C1 segment of cervical spinal cord (tissue), 14 donors: Measurements from ENCODE around the gene CLIC3.

Source experiments
- DNase-seq, 14 donors: peaks; one replicate each; lab custom pipeline; 2025; lab: John Stamatoyannopoulos, UW

CLIC3 gene

DNA sequence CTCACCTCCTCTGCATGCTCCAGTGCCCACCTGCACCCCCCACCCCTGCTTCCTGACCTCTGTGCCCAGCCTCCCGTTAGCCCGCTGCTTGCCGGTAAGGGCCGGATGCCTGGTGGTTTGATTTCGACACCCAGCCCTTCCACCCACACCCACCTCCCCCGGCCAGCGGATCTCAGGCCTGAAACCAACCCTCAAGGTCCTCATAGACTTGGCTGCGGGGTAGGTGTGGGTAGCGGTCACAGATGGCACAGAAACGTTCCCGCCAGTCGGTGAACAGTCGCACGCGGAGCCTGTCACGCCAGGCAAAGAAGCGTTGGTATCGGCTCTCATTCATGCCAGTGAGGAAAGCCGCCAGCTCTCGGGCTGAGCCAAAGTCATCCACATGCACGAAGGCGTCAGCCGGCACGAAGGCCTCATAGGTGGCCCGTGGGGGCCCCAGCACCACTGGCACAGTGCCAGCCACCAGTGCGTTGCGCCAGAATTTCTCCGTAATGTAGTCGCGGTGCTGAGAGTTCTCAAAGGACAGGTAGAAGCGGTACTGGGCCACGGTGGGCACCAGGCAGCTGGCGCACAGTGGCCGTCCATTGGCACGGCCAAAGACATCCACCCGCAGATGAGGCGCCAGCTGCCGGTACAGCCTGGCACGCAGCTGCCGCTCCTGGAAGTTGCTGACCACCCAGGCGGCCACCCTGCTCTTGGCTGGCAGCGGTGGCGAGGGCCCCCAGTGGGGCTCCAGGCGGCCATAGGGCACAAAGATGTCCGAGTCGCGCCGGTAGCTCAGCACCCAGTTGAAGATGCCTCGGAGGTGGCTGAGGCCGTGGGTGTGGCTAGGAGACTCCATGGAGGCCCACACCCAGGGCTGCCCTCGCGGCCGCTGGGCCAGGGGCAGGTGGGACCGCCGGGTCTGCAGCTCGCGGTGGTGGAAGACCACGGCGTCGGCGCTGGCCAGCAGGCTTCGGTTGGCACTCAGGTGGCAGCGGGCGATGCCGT lies 34.5 kb upstream of the CLIC3 start:
- DNase-seq, result peak in 1 of 14 donors; percentile 35

DNA sequence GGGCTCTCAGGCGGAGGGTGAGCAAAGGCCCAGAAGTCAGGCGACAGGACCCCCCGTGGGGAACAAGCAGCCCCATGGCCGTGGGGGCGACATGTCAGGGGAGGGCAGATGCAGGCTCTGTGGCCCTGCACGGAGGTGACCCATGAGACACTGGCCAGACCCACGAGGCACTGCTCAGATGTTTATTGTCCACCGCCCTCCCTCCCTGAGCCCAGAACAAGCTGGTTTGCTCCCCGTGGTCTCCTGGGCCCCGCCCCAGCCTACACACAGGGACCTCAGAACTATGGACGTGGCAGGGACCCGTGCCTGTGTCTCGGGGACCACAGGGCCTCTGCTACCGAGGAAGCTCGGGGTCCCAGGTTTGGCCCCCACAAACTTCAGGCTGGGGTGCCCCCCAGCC lies 33.6 kb upstream of the CLIC3 start:
- DNase-seq, result no peak

DNA sequence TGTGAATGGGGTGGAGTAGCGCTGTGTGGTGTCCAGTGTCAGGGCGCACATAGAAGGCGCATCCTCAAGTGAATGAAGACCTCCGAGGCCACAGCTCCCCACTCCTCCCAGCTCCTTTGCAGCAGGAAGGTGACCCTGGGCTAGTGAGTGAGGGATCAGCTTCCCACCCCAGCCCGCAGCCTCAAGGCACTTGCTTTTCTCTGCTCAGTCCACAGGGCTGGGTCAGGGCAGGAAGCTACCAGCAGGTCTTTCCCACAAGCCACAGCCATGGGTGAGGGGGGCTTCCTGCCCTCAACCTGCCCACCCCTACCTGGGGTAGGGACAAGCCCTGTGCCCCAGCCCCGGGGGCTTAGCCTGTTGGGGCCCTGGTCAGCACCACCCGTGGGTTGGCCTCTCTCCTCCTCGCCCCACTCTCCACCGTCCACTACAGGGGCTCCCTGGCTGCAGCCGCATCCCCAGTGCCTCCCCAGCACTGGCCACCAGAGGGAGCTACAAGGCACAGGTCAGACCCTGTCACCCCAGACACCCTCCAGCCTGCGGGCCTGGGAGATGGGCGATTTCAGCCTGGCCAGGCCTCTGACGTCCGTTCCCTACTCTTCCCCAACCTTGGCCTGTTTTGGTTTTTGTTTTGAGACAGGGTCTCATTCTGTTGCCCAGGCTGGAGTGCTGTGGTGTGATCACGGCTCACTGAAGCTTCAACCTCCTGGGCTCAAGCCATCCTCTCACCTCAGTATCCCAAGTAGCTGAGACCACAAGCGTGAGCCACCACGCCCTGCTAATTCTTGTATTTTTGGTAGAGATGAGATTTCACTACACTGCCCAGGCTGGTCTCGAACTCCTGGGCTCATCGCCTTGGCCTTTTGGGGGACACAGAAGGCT lies 32.9 kb upstream of the CLIC3 start:
- peak in 12 of 14 donors; percentile 45 to 78 (median 67) for DNase-seq

- peak in 12 of 14 donors; percentile 42 to 84 (median 51) for DNase-seq
Measured at GRCh38 chr9:137028263-137029057, 32.1 kb upstream of the CLIC3 start.

GRCh38 chr9:137027369-137028262 lies 31.2 kb upstream of the CLIC3 start, which contains the start of gene ABCA2:
ABCA2 (minus strand) TSS chr9:137028237; CDS start chr9:137028140, 97 bp downstream.
- peak in 4 of 14 donors; percentile 33 to 67 (median 53) for DNase-seq

DNA sequence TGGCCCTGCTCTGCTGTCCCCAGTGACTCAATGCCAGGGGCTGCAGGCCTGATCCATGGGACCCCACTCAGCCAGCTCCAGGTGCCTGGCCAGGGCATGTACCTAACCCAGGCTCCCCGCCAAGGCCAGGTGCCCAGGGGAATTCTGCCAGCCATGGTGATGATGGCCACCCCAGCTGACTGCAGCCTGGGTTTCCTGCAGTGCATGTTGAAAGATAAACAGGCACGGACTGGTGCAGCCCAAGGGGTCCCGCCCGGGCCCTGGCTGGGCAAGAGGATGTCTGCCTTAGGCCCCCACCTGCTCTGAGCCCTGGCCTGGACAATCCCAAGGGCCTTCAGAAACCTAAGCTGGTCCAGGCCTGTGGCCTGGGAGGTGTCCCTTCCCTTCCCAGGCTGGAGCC lies 30.5 kb upstream of the CLIC3 start:
- peak in 4 of 14 donors; percentile 48 to 68 (median 55) for DNase-seq

DNA sequence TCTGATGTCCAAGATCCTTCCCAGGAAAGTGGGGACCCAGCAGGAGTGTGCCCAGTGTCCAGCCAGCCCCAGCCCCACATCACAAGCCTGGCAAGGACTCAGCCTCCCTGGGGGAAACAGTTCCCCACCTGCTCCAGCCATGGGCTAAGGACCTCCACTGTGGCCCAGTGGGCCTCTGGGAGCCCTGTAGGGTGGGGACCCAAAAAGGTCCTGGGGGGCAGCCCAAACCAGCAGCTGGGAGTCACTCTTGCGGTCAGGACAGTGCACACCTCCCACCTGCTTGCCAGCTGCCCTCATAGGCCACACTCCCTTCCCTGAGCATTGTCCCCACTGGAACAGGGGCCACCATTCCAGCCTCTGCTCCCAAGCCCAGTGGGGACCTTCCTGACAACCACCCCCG lies 30.0 kb upstream of the CLIC3 start:
- DNase-seq, result peak in 2 of 14 donors; percentile 42 to 48

- peak in 13 of 14 donors; percentile 73 to 98 (median 92) for DNase-seq
Measured at GRCh38 chr9:137025517-137025966, 29.2 kb upstream of the CLIC3 start.

DNA sequence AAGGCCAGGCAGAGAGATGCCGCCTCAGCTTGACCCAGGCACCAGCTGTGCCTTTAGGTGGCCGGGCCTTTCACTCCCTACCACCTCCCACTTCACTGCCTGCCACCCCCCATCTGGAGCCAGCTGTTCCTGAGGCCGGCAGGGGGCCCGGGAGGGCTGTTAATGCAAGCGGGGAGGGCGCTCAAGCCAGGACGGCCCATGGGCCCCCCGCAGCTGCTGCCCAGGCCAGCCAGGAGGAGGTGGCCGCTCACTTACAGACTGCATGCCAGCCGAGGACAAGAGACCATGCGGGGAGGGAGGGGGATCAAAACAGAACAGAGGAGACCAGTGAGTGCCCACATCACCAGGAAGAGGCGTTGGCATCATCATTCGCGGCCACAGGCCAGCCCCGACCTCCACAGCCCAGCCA lies 27.2 kb upstream of the CLIC3 start:
- DNase-seq, result peak in 6 of 14 donors; percentile 43 to 79 (median 61)

DNA sequence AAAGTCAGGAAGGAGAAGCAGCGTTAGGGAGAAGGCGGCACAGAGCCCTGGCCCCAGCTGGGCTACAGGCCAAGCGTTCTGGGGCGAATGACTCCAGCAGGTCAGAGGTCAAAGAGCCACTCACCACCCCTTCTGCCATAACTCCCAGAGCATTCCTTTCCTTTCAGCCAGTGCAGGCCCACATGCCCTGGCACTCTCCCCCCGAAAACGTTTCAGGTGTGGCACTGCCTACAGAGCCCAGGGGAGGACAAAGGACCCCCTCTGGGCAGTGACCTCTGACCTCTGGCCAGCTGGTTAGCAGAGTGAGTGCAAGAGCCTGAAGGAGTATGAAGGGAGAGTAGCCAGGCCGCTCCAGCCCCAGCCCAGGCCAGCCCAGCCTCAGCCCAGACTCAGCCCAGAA lies 26.8 kb upstream of the CLIC3 start:
- peak in 1 of 14 donors; percentile 43 for DNase-seq

DNA sequence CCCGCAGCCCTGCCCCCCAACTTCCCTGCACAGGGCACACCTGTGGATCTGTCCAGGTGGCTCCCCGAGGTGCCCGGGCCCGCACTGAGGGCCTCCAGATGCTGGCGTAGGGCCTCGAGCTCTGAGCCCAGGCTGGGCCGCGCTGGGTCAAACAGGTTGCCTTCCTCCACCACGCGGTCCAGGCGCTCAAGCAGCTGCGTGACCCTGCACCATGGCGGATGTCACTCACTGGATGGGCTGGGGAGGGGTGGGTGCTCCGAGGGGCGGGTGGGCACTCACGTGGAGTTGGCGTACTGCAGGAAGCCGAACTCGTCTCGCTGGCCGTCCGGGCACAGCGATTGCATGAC lies 26.3 kb upstream of the CLIC3 start:
- no peak for DNase-seq

GRCh38 chr9:137021979-137022661 lies 25.8 kb upstream of the CLIC3 start:
- DNase-seq, result peak in 11 of 14 donors; percentile 42 to 92 (median 71)

DNA sequence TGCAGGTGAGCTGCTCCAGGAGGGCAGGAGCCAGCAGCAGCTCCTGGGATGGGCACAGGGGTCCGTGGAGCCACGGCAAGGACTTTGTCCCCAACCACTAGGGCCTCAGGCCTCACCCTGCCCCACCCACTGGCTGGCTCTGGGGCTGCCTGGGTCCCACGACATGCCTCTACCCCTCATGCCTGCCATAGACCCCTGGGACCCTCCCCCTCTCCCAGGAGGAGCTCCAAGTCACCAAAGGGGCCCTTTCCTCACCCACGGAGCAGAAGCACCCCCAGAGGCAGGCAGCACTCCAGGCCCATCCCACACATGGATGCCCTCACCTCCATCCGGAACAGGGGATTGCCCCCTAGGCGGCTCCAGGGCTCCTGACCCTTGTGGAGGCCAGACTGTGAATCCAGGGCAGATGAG lies 25.2 kb upstream of the CLIC3 start:
- no peak for DNase-seq

- peak in 1 of 14 donors; percentile 43 for DNase-seq
Measured at GRCh38 chr9:137020771-137021567, 24.6 kb upstream of the CLIC3 start.

- no peak for DNase-seq
Measured at GRCh38 chr9:137019891-137020683, 23.7 kb upstream of the CLIC3 start.

DNA sequence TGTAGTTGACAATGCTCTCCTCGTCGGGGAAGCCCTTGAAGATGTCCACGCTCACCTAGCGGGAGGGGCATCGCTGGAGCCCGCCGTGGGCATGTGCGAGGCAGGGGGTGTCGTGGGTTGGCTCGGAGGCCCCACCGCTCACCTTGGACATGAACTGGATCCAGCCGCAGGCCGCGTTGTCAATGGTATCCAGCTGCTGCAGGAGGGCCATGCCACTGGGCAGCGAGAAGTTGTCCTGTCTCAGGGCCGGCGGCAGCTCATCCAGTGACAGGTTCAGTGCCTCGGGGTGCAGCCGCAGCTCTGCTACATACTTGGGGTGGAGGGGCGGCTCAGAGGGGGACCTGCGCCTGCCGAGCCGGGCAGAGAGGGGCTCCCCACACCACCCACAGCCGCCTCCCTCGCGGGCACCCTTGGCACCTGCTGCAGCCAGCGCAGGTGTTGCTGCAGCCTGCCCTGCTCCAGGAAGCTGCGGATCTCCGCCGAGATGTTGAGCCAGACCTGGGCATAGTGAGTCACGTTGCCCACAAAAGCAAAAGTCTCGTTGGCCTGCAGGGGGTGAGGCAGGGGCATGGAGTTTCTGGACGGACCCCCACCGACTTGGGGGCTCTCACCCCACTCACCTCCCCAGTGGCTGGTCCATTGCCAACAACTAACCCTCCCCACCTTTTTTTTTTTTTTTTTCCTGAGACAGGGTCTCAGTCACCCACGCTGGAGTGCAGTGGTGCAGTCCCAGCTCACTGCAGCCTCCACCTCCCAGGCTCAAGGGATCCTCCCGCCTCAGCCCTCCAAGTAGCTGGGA lies 22.6 kb upstream of the CLIC3 start:
- no peak for DNase-seq
